B cell (primary cell): Measurements from ENCODE around the gene ANP32A. TPM values are rescaled to one million over a fixed set of nuclear protein-coding genes. Genes with fewer than 3 reads are reported as not detected.

Experiments used
- ATAC-seq: fragments of 200-7000 bp; cut with Tn5 transposase; one replicate; pipeline ENCODE4 v1.10.0; 2021; ENCODE audit warnings: low read depth, mild to moderate bottlenecking, moderate number of reproducible peaks, moderate library complexity
- CTCF ChIA-PET: fragments of 350-600 bp; sonication (Branson Sonifier 250); formaldehyde crosslinking; loops from one replicate; lab custom pipeline; 2021; ENCODE audit warnings: antibody characterized with exemption, inconsistent platforms; lab: Charles Lee
- POLR2A ChIA-PET: fragments of 350-600 bp; sonication (Branson Sonifier 250); formaldehyde crosslinking; loops from one replicate; lab custom pipeline; 2021; ENCODE audit warnings: antibody characterized with exemption; lab: Charles Lee
- DNase-seq: peaks from one replicate; pipeline ENCODE4 v3.0.0; 2013
- H2AFZ ChIP-seq: 2 replicates; pipeline ENCODE4 v1.6.1; 2012; ENCODE audit warnings: mild to moderate bottlenecking, low read depth, low read length; ENCODE audit not compliant: insufficient read depth, poor library complexity, severe bottlenecking
- H3K27ac ChIP-seq, 2 donors: 1 replicate in 1 of 2; 2 replicates in 1 of 2; pipeline ENCODE4 v1.5.1; 2012 to 2013; ENCODE audit warnings: low read length in 2 of 2, mild to moderate bottlenecking in 2 of 2, moderate library complexity in 1 of 2
- H3K27me3 ChIP-seq, 4 experiments: fragments of 200-600 bp in 1 of 4; sonication (generic) in 1 of 4; replicated peaks in 1 of 4; 1 replicate in 2 of 4; 2 replicates in 2 of 4; pipeline versions ENCODE4 v1.6.1 to v1.7.0; 2013 to 2016; ENCODE audit warnings: low read length in 3 of 4, mild to moderate bottlenecking in 2 of 4, mixed read lengths in 1 of 4, moderate library complexity in 1 of 4; ENCODE audit not compliant: insufficient read depth in 4 of 4, control insufficient read depth in 3 of 4; ENCODE audit errors: control extremely low read depth in 1 of 4
- H3K36me3 ChIP-seq, 2 experiments: replicated peaks in 1 of 2; 1 replicate in 1 of 2; 2 replicates in 1 of 2; pipeline versions ENCODE4 v1.6.1 to v1.7.1; 2013; ENCODE audit warnings: low read length in 1 of 2; ENCODE audit not compliant: insufficient read depth in 2 of 2, control insufficient read depth in 1 of 2; ENCODE audit errors: control extremely low read depth in 1 of 2, extremely low read depth in 1 of 2
- H3K4me1 ChIP-seq, 2 donors: fragments of 200-600 bp in 1 of 2; sonication (generic) in 1 of 2; 1 replicate in 1 of 2; 2 replicates in 1 of 2; pipeline versions ENCODE4 v1.5.1 to v1.6.1; 2013 to 2017; ENCODE audit warnings: low read length in 2 of 2; ENCODE audit not compliant: control insufficient read depth in 2 of 2, insufficient read depth in 2 of 2
- H3K4me2 ChIP-seq: replicated peaks from 2 replicates; pipeline ENCODE3; 2012; ENCODE audit warnings: mild to moderate bottlenecking, low read depth, low read length; ENCODE audit not compliant: poor library complexity, severe bottlenecking
- H3K4me3 ChIP-seq, 5 experiments: fragments of 200-600 bp in 1 of 5; sonication (generic) in 1 of 5; 1 replicate in 3 of 5; 2 replicates in 2 of 5; pipeline versions ENCODE4 v1.5.1 to v1.7.0; 2011 to 2016; ENCODE audit warnings: low read length in 4 of 5, mild to moderate bottlenecking in 4 of 5, low read depth in 2 of 5, control low read depth in 1 of 5, moderate library complexity in 1 of 5; ENCODE audit not compliant: insufficient read depth in 1 of 5; ENCODE audit errors: control extremely low read depth in 1 of 5, extremely low read depth in 1 of 5
- H3K79me2 ChIP-seq: fragments of 200-600 bp; sonication (generic); one replicate; pipeline ENCODE4 v1.6.0; 2016; ENCODE audit warnings: low read length; ENCODE audit not compliant: control insufficient read depth, insufficient read depth
- H3K9ac ChIP-seq: fragments of 200-600 bp; sonication (generic); 2 replicates; pipeline ENCODE4 v1.6.1; 2017; ENCODE audit warnings: mild to moderate bottlenecking, low read length, moderate library complexity
- H3K9me3 ChIP-seq, 3 donors: one replicate each; pipeline versions ENCODE4 v1.6.1 to v1.7.1; 2013; ENCODE audit warnings: low read length in 2 of 3; ENCODE audit not compliant: control insufficient read depth in 2 of 3, insufficient read depth in 1 of 3; ENCODE audit errors: control extremely low read depth in 1 of 3
- H4K20me1 ChIP-seq: 2 replicates; pipeline ENCODE4 v1.6.0; 2012; ENCODE audit warnings: mild to moderate bottlenecking, low read length; ENCODE audit not compliant: insufficient read depth, control insufficient read depth, poor library complexity, severe bottlenecking
- H3K27ac Mint-ChIP-seq: one replicate; pipeline ENCODE4 v1.8.0; 2021; ENCODE audit warnings: mixed read lengths
- H3K27me3 Mint-ChIP-seq: one replicate; pipeline ENCODE4 v1.8.0; 2021; ENCODE audit warnings: mixed read lengths
- H3K4me1 Mint-ChIP-seq: one replicate; pipeline ENCODE4 v1.8.0; 2021; ENCODE audit warnings: mixed read lengths
- H3K4me3 Mint-ChIP-seq: one replicate; pipeline ENCODE4 v1.8.0; 2021; ENCODE audit warnings: mixed read lengths
- H3K9me3 Mint-ChIP-seq: one replicate; pipeline ENCODE4 v1.8.0; 2022; ENCODE audit warnings: mixed read lengths; ENCODE audit not compliant: insufficient read depth
- CTCF ChIP-seq: fragments of 200-600 bp; IDR thresholded peaks from one replicate; pipeline ENCODE4 v1.8.0; 2022; ENCODE audit warnings: antibody characterized with exemption, mild to moderate bottlenecking
- EZH2 ChIP-seq: IDR thresholded peaks from 2 replicates; pipeline ENCODE4 v1.6.1; 2012; ENCODE audit warnings: borderline replicate concordance, low read depth, mild to moderate bottlenecking, moderate library complexity, low read length; ENCODE audit not compliant: insufficient read depth, poor library complexity, severe bottlenecking
- WGBS: methylation state at CpG from one replicate; pipeline ENCODE4 v1.1.5; 2013; ENCODE audit warnings: missing lambda C conversion rate; ENCODE audit not compliant: insufficient coverage; 5-methylcytosine and 5-hydroxymethylcytosine counted together
- intact Hi-C: fragments of 100-400 bp; cut with micrococcal nuclease; formaldehyde crosslinking; loops from one replicate; pipeline ENCODE4 v1.10.0; 2022
- polyA plus RNA-seq: library from polyadenylated mRNA; depleted of rRNA; stranded (reverse); fragments of >200 nt; gene quantifications from 2 replicates; pipeline ENCODE4 v1.2.3, GENCODE V29; 2012
- total RNA-seq, 2 donors: library from RNA; stranded (reverse); fragments of 120-200 nt in 1 of 2; gene quantifications; 1 replicate in 1 of 2; 2 replicates in 1 of 2; pipeline versions ENCODE4 v1.2.3 to v1.2.4, GENCODE V29; 2013 to 2022

ANP32A gene
- total and polyA plus RNA-seq, 2 donors (not counting 1 experiment from before 2014, with no cell fraction given) = 26.4 to 163 TPM

- H3K4me3 Mint-ChIP-seq = no peak overlapping the region
- CTCF ChIA-PET = interaction anchor here (0.8 to 1.0 kb wide), 2 partner anchors 25 to 366 kb away, joined by 3 read pairs; no protein-coding TSS in a partner anchor
Observed at GRCh38 chr15:68809517-68809916, 11.2 kb downstream of the ANP32A start.

GRCh38 chr15:68808770-68809169, 11.9 kb downstream of the ANP32A start:
- WGBS = 62% methylated on average over 3 of the region's 5 CpGs
- intact Hi-C loops = no loop called here
- H3K9me3 Mint-ChIP-seq = no peaks in the 10 kb centered on the region
- H3K4me1 ChIP-seq = peaks cover 21 to 44% of the 10 kb centered on the region in 2 donors
- TF ChIP-seq CTCF (no peak), EZH2 (no peak)
- peaks cover 90% of the 10 kb centered on the region for H3K4me1 Mint-ChIP-seq
- no peaks in the 10 kb centered on the region for H3K9me3 ChIP-seq
- no peak overlapping the region for H3K27ac Mint-ChIP-seq
- no peak overlapping the region for H3K4me3 ChIP-seq
- ChIA-PET CTCF (interaction anchor here (1.0 kb wide), 1 partner anchor 24 kb away, joined by 3 read pairs; no protein-coding TSS in a partner anchor), POLR2A (no interaction called here)
- H3K79me2 ChIP-seq = peaks cover 100% of the 10 kb centered on the region
- H3K27ac ChIP-seq = peak overlapping the region in 1 of 2 donors; percentile 25
- peak overlapping the region; percentile 14 for H3K4me2 ChIP-seq
- H3K36me3 ChIP-seq = peaks cover 0 to 31% of the 10 kb centered on the region in 2 experiments
- no peak overlapping the region for H3K4me3 Mint-ChIP-seq
- DNase-seq = no peak
- H3K27me3 ChIP-seq = no peaks in the 10 kb centered on the region
- no peaks in the 10 kb centered on the region for H3K27me3 Mint-ChIP-seq
- H3K9ac ChIP-seq = no peak overlapping the region
- no peak overlapping the region for H2AFZ ChIP-seq
- no peak for ATAC-seq
- peaks cover 100% of the 10 kb centered on the region for H4K20me1 ChIP-seq

More at GRCh38 chr15:68809517-68809916, 11.2 kb downstream of the ANP32A start:
- H3K4me3 ChIP-seq = no peak overlapping the region
- no peaks in the 10 kb centered on the region for H3K9me3 ChIP-seq
- intact Hi-C loops = no loop called here
- peaks cover 98% of the 10 kb centered on the region for H4K20me1 ChIP-seq
- no peaks in the 10 kb centered on the region for H3K27me3 ChIP-seq
- H3K4me1 ChIP-seq = peaks cover 22 to 46% of the 10 kb centered on the region in 2 donors
- peaks cover 100% of the 10 kb centered on the region for H3K79me2 ChIP-seq
- no peak overlapping the region for H3K27ac ChIP-seq
- Mint-ChIP-seq H3K27ac (no peak overlapping the region), H3K9me3 (no peaks in the 10 kb centered on the region), H3K4me1 (peaks cover 88% of the 10 kb centered on the region), H3K27me3 (no peaks in the 10 kb centered on the region)
- no peak overlapping the region for H2AFZ ChIP-seq
- no peak overlapping the region for H3K4me2 ChIP-seq
- WGBS = 100% methylated on average over 1 of the region's 9 CpGs
- TF ChIP-seq EZH2 (no peak), CTCF (no peak)
- POLR2A ChIA-PET = no interaction called here
- H3K36me3 ChIP-seq = peaks cover 0 to 31% of the 10 kb centered on the region in 2 experiments
- no peak for ATAC-seq
- no peak overlapping the region for H3K9ac ChIP-seq
- no peak for DNase-seq
